Measurements from ENCODE around the gene ITGA5. TPM values are rescaled to one million over a fixed set of nuclear protein-coding genes. Genes with fewer than 3 reads are reported as not detected.

Gene ITGA5
- total and polyA plus RNA-seq, 9 of the 15 experiments (the other 6 are each of a cell fraction or from before 2014, with no cell fraction given), result 9.1 to 82.1 (median 47.4) TPM

- TF ChIP-seq HMBOX1 (IDR thresholded peaks at IDR 0.05) (no peak), STAT5B (CRISPR knock-in tag; IDR thresholded peaks at IDR 0.05) (no peak), E2F3 (CRISPR knock-in tag; IDR thresholded peaks at IDR 0.05) (no peak), SPI1 (IDR thresholded peaks at IDR 0.05; ENCODE audit: borderline replicate concordance, low read depth, low read length) (no peak), GABPB2 (CRISPR knock-in tag; conservative IDR thresholded peaks at IDR 0.05) (no peak), PHB (CRISPR knock-in tag; IDR thresholded peaks at IDR 0.05) (no peak), ZNF449 (CRISPR knock-in tag; IDR thresholded peaks at IDR 0.05) (no peak), HOMEZ (CRISPR knock-in tag; IDR thresholded peaks at IDR 0.05) (no peak), LEF1 (IDR thresholded peaks at IDR 0.05) (no peak), TCF3 (CRISPR knock-in tag; IDR thresholded peaks at IDR 0.05) (no peak), JUND (IDR thresholded peaks at IDR 0.05; ENCODE audit: borderline replicate concordance, low read depth, low read length) (peak; percentile 92), JUND (tag; IDR thresholded peaks at IDR 0.05; ENCODE audit: borderline replicate concordance, low read depth, low read length) (peak; percentile 81; the same call in 1 of the 3 replicates), ZKSCAN3 (CRISPR knock-in tag; IDR thresholded peaks at IDR 0.05) (no peak), ARHGAP35 (IDR thresholded peaks at IDR 0.05; ENCODE audit: partially characterized antibody) (no peak), CBX2 (IDR thresholded peaks at IDR 0.05; ENCODE audit: insufficient read depth, low read length, poor library complexity, severe bottlenecking) (no peak), MBD2 (IDR thresholded peaks at IDR 0.05; ENCODE audit: borderline replicate concordance, low read depth) (no peak), AFF4 (CRISPR knock-in tag; IDR thresholded peaks at IDR 0.05) (no peak), XRCC3 (IDR thresholded peaks at IDR 0.05) (no peak), POU5F1 (IDR thresholded peaks at IDR 0.05; ENCODE audit: borderline replicate concordance, low read depth, low read length, partially characterized antibody) (no peak), ZNF224 (CRISPR knock-in tag; IDR thresholded peaks at IDR 0.05) (no peak), ZNF778 (CRISPR knock-in tag; IDR thresholded peaks at IDR 0.05) (no peak), MED1 (CRISPR knock-in tag; IDR thresholded peaks at IDR 0.05; ENCODE audit: borderline replicate concordance) (no peak)
Measured at GRCh38 chr12:54419088-54419887, at the start of gene ITGA5 (continued).
